Putamen (tissue), 1 donor: ENCODE results near the gene ARHGEF37.

ENCODE experiments used
- DNase-seq: peaks from one replicate; pipeline ENCODE4 v3.0.0-alpha.2; 2016; ENCODE audit warnings: low spot score

Gene ARHGEF37

GRCh38 chr5:149674686-149675085 lies 93.4 kb downstream of the ARHGEF37 start:
- no peak for DNase-seq

- DNase-seq, result no peak
Observed at GRCh38 chr5:149675610-149676201, 94.4 kb downstream of the ARHGEF37 start.

- DNase-seq, result peak; percentile 18
Observed at GRCh38 chr5:149677731-149678130, 96.4 kb downstream of the ARHGEF37 start.

GRCh38 chr5:149679876-149680809 lies 98.8 kb downstream of the ARHGEF37 start:
- DNase-seq, result no peak

- peak; percentile 53 for DNase-seq
Observed at GRCh38 chr5:149680810-149681221, 99.5 kb downstream of the ARHGEF37 start.

GRCh38 chr5:149681252-149681651 lies 100.0 kb downstream of the ARHGEF37 start:
- DNase-seq, result no peak

- no peak for DNase-seq
Observed at GRCh38 chr5:149681922-149682321, 100.6 kb downstream of the ARHGEF37 start.

GRCh38 chr5:149682532-149683075 lies 101.3 kb downstream of the ARHGEF37 start:
- no peak for DNase-seq

GRCh38 chr5:149683964-149684363 lies 102.7 kb downstream of the ARHGEF37 start:
- DNase-seq, result no peak

- no peak for DNase-seq
Observed at GRCh38 chr5:149684371-149684770, 103.1 kb downstream of the ARHGEF37 start.
